Esophagus (tissue), 2 donors: Measurements from ENCODE around the gene APEH. TPM values are rescaled to one million over a fixed set of nuclear protein-coding genes. Genes with fewer than 3 reads are reported as not detected.

ENCODE experiments used
- H3K27ac ChIP-seq, 2 donors: one replicate each; pipeline ENCODE4 v1.5.1; 2013; ENCODE audit warnings: low read depth in 2 of 2, mild to moderate bottlenecking in 2 of 2, inconsistent platforms in 1 of 2, low read length in 1 of 2, moderate library complexity in 1 of 2
- H3K27me3 ChIP-seq, 2 donors: one replicate each; pipeline ENCODE4 v1.6.1; 2013; ENCODE audit warnings: low read length in 2 of 2, control low read depth in 1 of 2, mild to moderate bottlenecking in 1 of 2; ENCODE audit not compliant: insufficient read depth in 2 of 2, control insufficient read depth in 1 of 2
- H3K36me3 ChIP-seq, 2 donors: one replicate each; pipeline ENCODE4 v1.6.1; 2013; ENCODE audit warnings: low read length in 1 of 2; ENCODE audit not compliant: control insufficient read depth in 2 of 2, insufficient read depth in 2 of 2
- H3K4me1 ChIP-seq, 2 donors: one replicate each; pipeline ENCODE4 v1.6.1; 2013; ENCODE audit warnings: low read length in 1 of 2; ENCODE audit not compliant: control insufficient read depth in 2 of 2, insufficient read depth in 2 of 2
- H3K4me3 ChIP-seq, 2 donors: one replicate each; pipeline ENCODE4 v1.5.1; 2013; ENCODE audit warnings: low read length in 2 of 2, mild to moderate bottlenecking in 2 of 2, low read depth in 1 of 2, moderate library complexity in 1 of 2
- H3K9me3 ChIP-seq, 2 donors: one replicate each; pipeline ENCODE4 v1.6.1; 2013; ENCODE audit warnings: mild to moderate bottlenecking in 2 of 2, low read depth in 1 of 2, low read length in 1 of 2, moderate library complexity in 1 of 2; ENCODE audit not compliant: control insufficient read depth in 2 of 2, insufficient read depth in 1 of 2
- WGBS, 2 donors: extraction: QIAGEN DNeasy Blood & Tissue Kit; methylation state at CpG; one replicate each; pipeline ENCODE4 v1.1.7; 2013; 5-methylcytosine and 5-hydroxymethylcytosine counted together
- polyA plus RNA-seq, 2 donors: library from polyadenylated mRNA; stranded (reverse); fragments of 200-250 nt; gene quantifications; one replicate each; pipeline ENCODE4 v1.2.3, GENCODE V29; 2013
- donor health status: healthy with polysubstance abuse.
- donor health status: Bipolar disorder and iron deficiency.

The APEH gene
- polyA plus RNA-seq, 2 donors, result 21.0 to 53.0 TPM

- Histone ChIP-seq H3K9me3 (no peaks in the 10 kb centered on the region), H3K27ac (no peak overlapping the region), H3K36me3 (no peaks in the 10 kb centered on the region), H3K4me1 (no peaks in the 10 kb centered on the region), H3K27me3 (no peaks in the 10 kb centered on the region), H3K4me3 (no peak overlapping the region)
- WGBS, 2 donors, result 66 to 77% methylated on average over 3 of the region's 3 CpGs
Observed at GRCh38 chr3:49648354-49649019, 25.7 kb upstream of the APEH start.

DNA sequence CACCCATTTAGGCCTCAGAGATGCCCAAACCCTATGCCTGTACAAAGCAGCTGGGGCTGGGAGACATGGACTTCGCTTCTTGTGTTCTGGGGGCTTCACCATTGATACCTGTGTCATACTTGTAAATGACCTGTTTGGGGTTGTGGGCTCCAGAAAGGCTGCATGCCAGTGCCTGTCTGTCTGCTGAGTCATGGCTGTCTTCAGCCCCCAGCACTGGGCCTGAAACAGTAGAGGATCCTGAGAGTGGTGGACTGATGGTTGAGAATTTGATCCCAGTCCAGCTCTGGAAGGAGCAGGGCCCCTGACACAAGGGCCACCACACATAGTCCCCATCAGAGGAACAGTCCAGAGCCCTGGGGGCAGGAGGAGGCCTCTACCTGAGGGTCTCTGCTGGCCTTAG is 24.6 kb upstream of the APEH start:
- Histone ChIP-seq H3K9me3 (no peaks in the 10 kb centered on the region), H3K4me1 (no peaks in the 10 kb centered on the region), H3K27ac (no peak overlapping the region), H3K4me3 (no peak overlapping the region), H3K36me3 (no peaks in the 10 kb centered on the region), H3K27me3 (no peaks in the 10 kb centered on the region)
- 88 to 94% methylated on average over 1 of the region's 1 CpG for WGBS, 2 donors

GRCh38 chr3:49650177-49650576 is 24.0 kb upstream of the APEH start:
- Histone ChIP-seq H3K27me3 (no peaks in the 10 kb centered on the region), H3K36me3 (no peaks in the 10 kb centered on the region), H3K4me3 (no peak overlapping the region), H3K9me3 (no peaks in the 10 kb centered on the region), H3K4me1 (peaks cover 0 to under 1% of the 10 kb centered on the region in 2 donors), H3K27ac (no peak overlapping the region)
- 70 to 93% methylated on average over 1 of the region's 1 CpG for WGBS, 2 donors

GRCh38 chr3:49650637-49651036 is 23.5 kb upstream of the APEH start:
- Histone ChIP-seq H3K4me3 (no peak overlapping the region), H3K27ac (no peak overlapping the region), H3K36me3 (no peaks in the 10 kb centered on the region), H3K4me1 (peaks cover 0 to 2% of the 10 kb centered on the region in 2 donors), H3K9me3 (no peaks in the 10 kb centered on the region), H3K27me3 (no peaks in the 10 kb centered on the region)
- 74 to 76% methylated on average over 8 of the region's 8 CpGs for WGBS, 2 donors

DNA sequence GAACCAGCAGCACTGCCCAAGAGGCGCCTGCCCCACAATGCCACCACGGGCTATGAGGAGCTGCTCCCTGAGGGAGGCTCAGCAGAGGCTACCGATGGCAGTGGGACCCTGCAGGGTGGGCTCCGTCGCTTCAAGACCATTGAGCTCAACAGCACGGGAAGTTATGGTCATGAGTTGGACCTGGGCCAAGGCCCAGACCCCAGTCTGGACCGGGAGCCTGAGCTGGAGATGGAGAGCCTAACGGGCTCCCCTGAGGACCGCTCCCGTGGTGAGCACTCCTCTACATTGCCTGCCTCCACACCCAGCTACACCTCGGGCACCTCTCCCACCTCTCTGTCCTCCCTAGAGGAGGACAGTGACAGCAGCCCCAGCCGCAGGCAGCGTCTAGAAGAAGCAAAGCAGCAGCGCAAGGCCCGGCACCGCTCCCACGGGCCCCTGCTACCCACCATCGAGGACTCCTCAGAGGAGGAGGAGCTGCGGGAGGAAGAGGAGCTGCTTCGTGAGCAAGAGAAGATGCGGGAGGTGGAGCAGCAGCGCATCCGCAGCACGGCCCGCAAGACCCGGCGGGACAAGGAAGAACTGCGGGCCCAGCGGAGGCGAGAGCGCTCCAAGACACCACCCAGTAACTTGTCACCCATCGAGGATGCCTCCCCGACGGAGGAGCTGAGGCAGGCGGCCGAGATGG is 21.8 kb upstream of the APEH start:
- no peaks in the 10 kb centered on the region for H3K36me3 ChIP-seq
- H3K9me3 ChIP-seq, result no peaks in the 10 kb centered on the region
- WGBS, 2 donors, result 89 to 90% methylated on average over 36 of the region's 36 CpGs
- H3K27me3 ChIP-seq, result no peaks in the 10 kb centered on the region
- H3K27ac ChIP-seq, result no peak overlapping the region
- peaks cover 0 to 2% of the 10 kb centered on the region in 2 donors for H3K4me1 ChIP-seq
- H3K4me3 ChIP-seq, result no peak overlapping the region

GRCh38 chr3:49652903-49653415 is 21.2 kb upstream of the APEH start:
- Histone ChIP-seq H3K36me3 (no peaks in the 10 kb centered on the region), H3K9me3 (no peaks in the 10 kb centered on the region), H3K4me3 (no peak overlapping the region), H3K27ac (no peak overlapping the region), H3K27me3 (no peaks in the 10 kb centered on the region), H3K4me1 (peaks cover 0 to 2% of the 10 kb centered on the region in 2 donors)
- 83 to 87% methylated on average over 21 of the region's 21 CpGs for WGBS, 2 donors

- 85 to 87% methylated on average over 8 of the region's 8 CpGs for WGBS, 2 donors
- Histone ChIP-seq H3K36me3 (no peaks in the 10 kb centered on the region), H3K4me1 (peaks cover 0 to 2% of the 10 kb centered on the region in 2 donors), H3K27ac (no peak overlapping the region), H3K4me3 (no peak overlapping the region), H3K27me3 (no peaks in the 10 kb centered on the region), H3K9me3 (no peaks in the 10 kb centered on the region)
Observed at GRCh38 chr3:49653621-49654020, 20.5 kb upstream of the APEH start.

DNA sequence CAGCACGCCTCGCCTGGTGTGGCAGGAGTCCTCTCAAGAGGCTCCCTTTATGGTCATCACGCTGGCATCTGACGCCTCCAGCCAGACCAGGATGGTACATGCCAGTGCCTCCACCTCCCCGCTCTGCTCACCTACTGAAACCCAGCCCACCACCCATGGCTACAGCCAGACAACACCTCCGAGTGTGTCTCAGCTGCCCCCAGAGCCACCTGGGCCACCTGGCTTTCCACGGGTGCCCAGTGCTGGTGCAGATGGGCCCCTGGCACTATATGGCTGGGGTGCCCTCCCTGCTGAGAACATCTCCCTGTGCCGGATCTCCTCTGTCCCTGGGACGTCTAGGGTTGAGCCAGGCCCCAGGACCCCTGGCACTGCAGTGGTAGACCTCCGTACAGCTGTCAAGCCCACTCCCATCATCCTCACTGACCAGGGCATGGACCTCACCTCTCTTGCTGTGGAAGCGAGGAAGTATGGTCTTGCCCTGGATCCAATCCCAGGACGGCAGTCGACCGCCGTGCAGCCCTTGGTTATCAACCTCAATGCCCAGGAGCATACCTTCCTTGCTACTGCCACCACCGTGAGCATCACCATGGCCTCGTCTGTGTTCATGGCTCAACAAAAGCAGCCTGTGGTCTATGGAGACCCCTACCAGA is 19.9 kb upstream of the APEH start:
- no peaks in the 10 kb centered on the region for H3K9me3 ChIP-seq
- no peak overlapping the region for H3K4me3 ChIP-seq
- H3K27me3 ChIP-seq, result no peaks in the 10 kb centered on the region
- no peaks in the 10 kb centered on the region for H3K36me3 ChIP-seq
- H3K4me1 ChIP-seq, result peaks cover 0 to 2% of the 10 kb centered on the region in 2 donors
- no peak overlapping the region for H3K27ac ChIP-seq
- 91 to 93% methylated on average over 17 of the region's 17 CpGs for WGBS, 2 donors

DNA sequence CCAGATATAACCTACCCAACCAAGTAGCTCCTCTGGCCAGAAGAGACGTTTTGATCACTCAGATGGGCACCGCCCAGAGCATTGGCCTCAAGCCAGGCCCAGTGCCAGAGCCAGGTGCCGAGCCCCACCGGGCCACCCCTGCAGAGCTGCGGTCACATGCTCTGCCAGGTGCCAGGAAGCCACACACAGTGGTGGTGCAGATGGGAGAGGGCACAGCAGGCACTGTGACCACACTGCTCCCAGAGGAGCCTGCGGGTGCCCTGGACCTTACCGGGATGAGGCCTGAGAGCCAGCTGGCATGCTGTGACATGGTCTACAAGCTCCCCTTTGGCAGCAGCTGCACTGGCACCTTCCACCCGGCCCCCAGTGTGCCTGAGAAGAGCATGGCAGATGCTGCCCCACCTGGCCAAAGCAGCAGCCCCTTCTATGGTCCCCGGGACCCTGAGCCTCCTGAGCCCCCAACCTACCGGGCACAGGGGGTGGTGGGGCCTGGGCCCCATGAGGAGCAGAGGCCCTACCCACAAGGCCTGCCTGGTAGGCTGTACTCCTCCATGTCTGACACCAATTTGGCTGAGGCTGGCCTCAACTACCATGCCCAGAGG is 19.1 kb upstream of the APEH start:
- WGBS, 2 donors, result 47 to 62% methylated on average over 7 to 10 of the region's 10 CpGs

More for the DNA sequence above, 19.1 kb upstream of the APEH start:
- Histone ChIP-seq H3K27ac (no peak overlapping the region), H3K4me1 (peaks cover 0 to 2% of the 10 kb centered on the region in 2 donors), H3K27me3 (no peaks in the 10 kb centered on the region), H3K4me3 (no peak overlapping the region), H3K9me3 (no peaks in the 10 kb centered on the region), H3K36me3 (no peaks in the 10 kb centered on the region)
